B cell (primary cell): ENCODE data around the gene ARL6IP5. TPM values are rescaled to one million over a fixed set of nuclear protein-coding genes. Genes with fewer than 3 reads are reported as not detected.

ENCODE experiments used
- ATAC-seq: fragments of 200-7000 bp; cut with Tn5 transposase; one replicate; pipeline ENCODE4 v1.10.0; 2021; ENCODE audit warnings: low read depth, mild to moderate bottlenecking, moderate number of reproducible peaks, moderate library complexity
- CTCF ChIA-PET: fragments of 350-600 bp; sonication (Branson Sonifier 250); formaldehyde crosslinking; loops from one replicate; lab custom pipeline; 2021; ENCODE audit warnings: antibody characterized with exemption, inconsistent platforms; lab: Charles Lee
- POLR2A ChIA-PET: fragments of 350-600 bp; sonication (Branson Sonifier 250); formaldehyde crosslinking; loops from one replicate; lab custom pipeline; 2021; ENCODE audit warnings: antibody characterized with exemption; lab: Charles Lee
- DNase-seq: peaks from one replicate; pipeline ENCODE4 v3.0.0; 2013
- H2AFZ ChIP-seq: 2 replicates; pipeline ENCODE4 v1.6.1; 2012; ENCODE audit warnings: mild to moderate bottlenecking, low read depth, low read length; ENCODE audit not compliant: insufficient read depth, poor library complexity, severe bottlenecking
- H3K27ac ChIP-seq, 2 donors: 1 replicate in 1 of 2; 2 replicates in 1 of 2; pipeline ENCODE4 v1.5.1; 2012 to 2013; ENCODE audit warnings: low read length in 2 of 2, mild to moderate bottlenecking in 2 of 2, moderate library complexity in 1 of 2
- H3K27me3 ChIP-seq, 4 experiments: fragments of 200-600 bp in 1 of 4; sonication (generic) in 1 of 4; replicated peaks in 1 of 4; 1 replicate in 2 of 4; 2 replicates in 2 of 4; pipeline versions ENCODE4 v1.6.1 to v1.7.0; 2013 to 2016; ENCODE audit warnings: low read length in 3 of 4, mild to moderate bottlenecking in 2 of 4, mixed read lengths in 1 of 4, moderate library complexity in 1 of 4; ENCODE audit not compliant: insufficient read depth in 4 of 4, control insufficient read depth in 3 of 4; ENCODE audit errors: control extremely low read depth in 1 of 4
- H3K36me3 ChIP-seq, 2 experiments: replicated peaks in 1 of 2; 1 replicate in 1 of 2; 2 replicates in 1 of 2; pipeline versions ENCODE4 v1.6.1 to v1.7.1; 2013; ENCODE audit warnings: low read length in 1 of 2; ENCODE audit not compliant: insufficient read depth in 2 of 2, control insufficient read depth in 1 of 2; ENCODE audit errors: control extremely low read depth in 1 of 2, extremely low read depth in 1 of 2
- H3K4me1 ChIP-seq, 2 donors: fragments of 200-600 bp in 1 of 2; sonication (generic) in 1 of 2; 1 replicate in 1 of 2; 2 replicates in 1 of 2; pipeline versions ENCODE4 v1.5.1 to v1.6.1; 2013 to 2017; ENCODE audit warnings: low read length in 2 of 2; ENCODE audit not compliant: control insufficient read depth in 2 of 2, insufficient read depth in 2 of 2
- H3K4me2 ChIP-seq: replicated peaks from 2 replicates; pipeline ENCODE3; 2012; ENCODE audit warnings: mild to moderate bottlenecking, low read depth, low read length; ENCODE audit not compliant: poor library complexity, severe bottlenecking
- H3K4me3 ChIP-seq, 5 experiments: fragments of 200-600 bp in 1 of 5; sonication (generic) in 1 of 5; 1 replicate in 3 of 5; 2 replicates in 2 of 5; pipeline versions ENCODE4 v1.5.1 to v1.7.0; 2011 to 2016; ENCODE audit warnings: low read length in 4 of 5, mild to moderate bottlenecking in 4 of 5, low read depth in 2 of 5, control low read depth in 1 of 5, moderate library complexity in 1 of 5; ENCODE audit not compliant: insufficient read depth in 1 of 5; ENCODE audit errors: control extremely low read depth in 1 of 5, extremely low read depth in 1 of 5
- H3K79me2 ChIP-seq: fragments of 200-600 bp; sonication (generic); one replicate; pipeline ENCODE4 v1.6.0; 2016; ENCODE audit warnings: low read length; ENCODE audit not compliant: control insufficient read depth, insufficient read depth
- H3K9ac ChIP-seq: fragments of 200-600 bp; sonication (generic); 2 replicates; pipeline ENCODE4 v1.6.1; 2017; ENCODE audit warnings: mild to moderate bottlenecking, low read length, moderate library complexity
- H3K9me3 ChIP-seq, 3 donors: one replicate each; pipeline versions ENCODE4 v1.6.1 to v1.7.1; 2013; ENCODE audit warnings: low read length in 2 of 3; ENCODE audit not compliant: control insufficient read depth in 2 of 3, insufficient read depth in 1 of 3; ENCODE audit errors: control extremely low read depth in 1 of 3
- H4K20me1 ChIP-seq: 2 replicates; pipeline ENCODE4 v1.6.0; 2012; ENCODE audit warnings: mild to moderate bottlenecking, low read length; ENCODE audit not compliant: insufficient read depth, control insufficient read depth, poor library complexity, severe bottlenecking
- H3K27ac Mint-ChIP-seq: one replicate; pipeline ENCODE4 v1.8.0; 2021; ENCODE audit warnings: mixed read lengths
- H3K27me3 Mint-ChIP-seq: one replicate; pipeline ENCODE4 v1.8.0; 2021; ENCODE audit warnings: mixed read lengths
- H3K4me1 Mint-ChIP-seq: one replicate; pipeline ENCODE4 v1.8.0; 2021; ENCODE audit warnings: mixed read lengths
- H3K4me3 Mint-ChIP-seq: one replicate; pipeline ENCODE4 v1.8.0; 2021; ENCODE audit warnings: mixed read lengths
- H3K9me3 Mint-ChIP-seq: one replicate; pipeline ENCODE4 v1.8.0; 2022; ENCODE audit warnings: mixed read lengths; ENCODE audit not compliant: insufficient read depth
- EZH2 ChIP-seq: IDR thresholded peaks from 2 replicates; pipeline ENCODE4 v1.6.1; 2012; ENCODE audit warnings: borderline replicate concordance, low read depth, mild to moderate bottlenecking, moderate library complexity, low read length; ENCODE audit not compliant: insufficient read depth, poor library complexity, severe bottlenecking
- WGBS: methylation state at CpG from one replicate; pipeline ENCODE4 v1.1.5; 2013; ENCODE audit warnings: missing lambda C conversion rate; ENCODE audit not compliant: insufficient coverage; 5-methylcytosine and 5-hydroxymethylcytosine counted together
- intact Hi-C: fragments of 100-400 bp; cut with micrococcal nuclease; formaldehyde crosslinking; loops from one replicate; pipeline ENCODE4 v1.10.0; 2022
- polyA plus RNA-seq: library from polyadenylated mRNA; depleted of rRNA; stranded (reverse); fragments of >200 nt; gene quantifications from 2 replicates; pipeline ENCODE4 v1.2.3, GENCODE V29; 2012
- total RNA-seq, 2 donors: library from RNA; stranded (reverse); fragments of 120-200 nt in 1 of 2; gene quantifications; 1 replicate in 1 of 2; 2 replicates in 1 of 2; pipeline versions ENCODE4 v1.2.3 to v1.2.4, GENCODE V29; 2013 to 2022
- TF ChIP-seq, protein P1 (sequence below): fragments of 200-600 bp; IDR thresholded peaks from one replicate; pipeline ENCODE4 v1.8.0; 2022; ENCODE audit warnings: antibody characterized with exemption, mild to moderate bottlenecking

The ARL6IP5 gene
- total and polyA plus RNA-seq, 2 donors (not counting 1 experiment from before 2014, with no cell fraction given): 39.5 to 89.1 TPM

- H2AFZ ChIP-seq: no peak overlapping the region
- CTCF ChIA-PET: interaction anchor here (1.2 to 4.5 kb wide), 5 partner anchors 12 to 77 kb away, joined by 3 to 20 read pairs (median 7); partner anchors contain the start of genes EOGT and TMF1
- H3K27ac Mint-ChIP-seq: peak overlapping the region; percentile 83
- peaks cover 89% of the 10 kb centered on the region for H3K79me2 ChIP-seq
- no peak overlapping the region for H3K9ac ChIP-seq
- H3K4me2 ChIP-seq: peak overlapping the region; percentile 87
- no peak for DNase-seq
- H3K9me3 Mint-ChIP-seq: no peaks in the 10 kb centered on the region
- peak overlapping the region in 1 of 5 experiments; percentile 10 for H3K4me3 ChIP-seq
- TF ChIP-seq, protein P1, sequence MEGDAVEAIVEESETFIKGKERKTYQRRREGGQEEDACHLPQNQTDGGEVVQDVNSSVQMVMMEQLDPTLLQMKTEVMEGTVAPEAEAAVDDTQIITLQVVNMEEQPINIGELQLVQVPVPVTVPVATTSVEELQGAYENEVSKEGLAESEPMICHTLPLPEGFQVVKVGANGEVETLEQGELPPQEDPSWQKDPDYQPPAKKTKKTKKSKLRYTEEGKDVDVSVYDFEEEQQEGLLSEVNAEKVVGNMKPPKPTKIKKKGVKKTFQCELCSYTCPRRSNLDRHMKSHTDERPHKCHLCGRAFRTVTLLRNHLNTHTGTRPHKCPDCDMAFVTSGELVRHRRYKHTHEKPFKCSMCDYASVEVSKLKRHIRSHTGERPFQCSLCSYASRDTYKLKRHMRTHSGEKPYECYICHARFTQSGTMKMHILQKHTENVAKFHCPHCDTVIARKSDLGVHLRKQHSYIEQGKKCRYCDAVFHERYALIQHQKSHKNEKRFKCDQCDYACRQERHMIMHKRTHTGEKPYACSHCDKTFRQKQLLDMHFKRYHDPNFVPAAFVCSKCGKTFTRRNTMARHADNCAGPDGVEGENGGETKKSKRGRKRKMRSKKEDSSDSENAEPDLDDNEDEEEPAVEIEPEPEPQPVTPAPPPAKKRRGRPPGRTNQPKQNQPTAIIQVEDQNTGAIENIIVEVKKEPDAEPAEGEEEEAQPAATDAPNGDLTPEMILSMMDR: no peak
- no peak for TF ChIP-seq EZH2
- H3K4me1 ChIP-seq: peaks cover 76 to 88% of the 10 kb centered on the region in 2 donors
- H3K27me3 Mint-ChIP-seq: no peaks in the 10 kb centered on the region
- POLR2A ChIA-PET: interaction anchor here (0.5 kb wide), 1 partner anchor 214 kb away, joined by 3 read pairs; no protein-coding TSS in a partner anchor
- peaks cover 79% of the 10 kb centered on the region for H3K4me1 Mint-ChIP-seq
- peak overlapping the region; percentile 71 to 94 for H3K27ac ChIP-seq
- H3K9me3 ChIP-seq: no peaks in the 10 kb centered on the region
- WGBS: 87% methylated on average over 3 of the region's 3 CpGs
- ATAC-seq: no peak
- H4K20me1 ChIP-seq: peaks cover 6% of the 10 kb centered on the region
- peak overlapping the region; percentile 60 for H3K4me3 Mint-ChIP-seq
- peaks cover 2 to 27% of the 10 kb centered on the region in 2 experiments for H3K36me3 ChIP-seq
- intact Hi-C loops: no loop called here
- no peaks in the 10 kb centered on the region for H3K27me3 ChIP-seq
Observed at GRCh38 chr3:69090021-69090420, 5.3 kb downstream of the ARL6IP5 start.

GRCh38 chr3:69091389-69092029, 6.8 kb downstream of the ARL6IP5 start:
- Histone ChIP-seq H3K9me3 (no peaks in the 10 kb centered on the region), H3K9ac (peak overlapping the region; percentile 36), H3K27ac (peak overlapping the region; percentile 71 to 94), H3K27me3 (no peaks in the 10 kb centered on the region), H2AFZ (peak overlapping the region; percentile 29), H3K4me2 (peak overlapping the region; percentile 87), H3K4me3 (peak overlapping the region; percentile 18 to 46 (median 29)), H3K79me2 (peaks cover 89% of the 10 kb centered on the region), H4K20me1 (peaks cover 6% of the 10 kb centered on the region), H3K4me1 (peaks cover 88 to 94% of the 10 kb centered on the region in 2 donors), H3K36me3 (peaks cover 2 to 27% of the 10 kb centered on the region in 2 experiments)
- Mint-ChIP-seq H3K4me3 (peak overlapping the region; percentile 70), H3K27ac (peak overlapping the region; percentile 89), H3K27me3 (no peaks in the 10 kb centered on the region), H3K9me3 (no peaks in the 10 kb centered on the region), H3K4me1 (peaks cover 84% of the 10 kb centered on the region)
- 40% methylated on average over 2 of the region's 5 CpGs for WGBS
- CTCF ChIA-PET: interaction anchor here (0.9 to 4.5 kb wide), 5 partner anchors 9 to 82 kb away, joined by 3 to 25 read pairs (median 6); partner anchors contain the start of gene TMF1
- POLR2A ChIA-PET: interaction anchor here (0.6 to 1.5 kb wide), 4 partner anchors 21 to 39 kb away, joined by 3 to 10 read pairs (median 6); partner anchors contain the start of gene TMF1
- intact Hi-C loops: loop anchor here (1.0 kb wide), 1 partner anchor 7 kb away; the partner anchor contains the start of gene ARL6IP5
- ATAC-seq: peak; percentile 8
- TF ChIP-seq, protein P1: no peak
- DNase-seq: no peak
